Stimulated activated CD4-positive, alpha-beta T cell treated with anti-CD3 and anti-CD28 coated beads, TNF-alpha, amount 100 ng/mL, for 24 hours (primary cell): ENCODE data around the gene MAL.
"Not testable (repeated sequence)": the region's sequence is repeated elsewhere in the genome, so short reads cannot be mapped to it uniquely, and the experiment has no call there.

Experiments
- DNase-seq, 3 experiments: peaks; one replicate each; pipeline ENCODE4 v3.0.0-alpha.2; 2020; ENCODE audit warnings: low read depth in 3 of 3

The MAL gene

GRCh38 chr2:95032868-95033603, 7.5 kb downstream of the MAL start:
- DNase-seq: no peak

- DNase-seq: no peak
Measured at GRCh38 chr2:95034221-95034620, 8.7 kb downstream of the MAL start.

DNA sequence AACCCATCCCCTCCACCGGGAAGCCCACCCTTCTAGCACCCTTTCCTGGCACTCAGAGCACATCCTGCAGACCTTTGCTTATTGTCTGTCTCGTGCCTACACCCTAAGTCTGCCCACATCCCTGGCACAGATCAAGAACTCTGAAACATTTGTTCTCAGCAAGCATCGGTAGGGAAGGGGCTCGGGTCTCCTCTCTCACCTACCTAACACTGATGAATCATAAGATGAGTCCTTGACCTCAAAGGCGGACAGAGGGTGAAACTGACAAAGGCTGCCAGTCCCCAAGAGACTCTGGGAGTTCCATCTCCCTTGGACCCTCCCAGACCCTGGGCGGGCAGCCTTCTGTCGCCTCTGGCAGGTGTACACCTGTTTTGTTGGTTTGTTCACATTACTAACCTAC, 9.3 kb downstream of the MAL start:
- no peak for DNase-seq

DNA sequence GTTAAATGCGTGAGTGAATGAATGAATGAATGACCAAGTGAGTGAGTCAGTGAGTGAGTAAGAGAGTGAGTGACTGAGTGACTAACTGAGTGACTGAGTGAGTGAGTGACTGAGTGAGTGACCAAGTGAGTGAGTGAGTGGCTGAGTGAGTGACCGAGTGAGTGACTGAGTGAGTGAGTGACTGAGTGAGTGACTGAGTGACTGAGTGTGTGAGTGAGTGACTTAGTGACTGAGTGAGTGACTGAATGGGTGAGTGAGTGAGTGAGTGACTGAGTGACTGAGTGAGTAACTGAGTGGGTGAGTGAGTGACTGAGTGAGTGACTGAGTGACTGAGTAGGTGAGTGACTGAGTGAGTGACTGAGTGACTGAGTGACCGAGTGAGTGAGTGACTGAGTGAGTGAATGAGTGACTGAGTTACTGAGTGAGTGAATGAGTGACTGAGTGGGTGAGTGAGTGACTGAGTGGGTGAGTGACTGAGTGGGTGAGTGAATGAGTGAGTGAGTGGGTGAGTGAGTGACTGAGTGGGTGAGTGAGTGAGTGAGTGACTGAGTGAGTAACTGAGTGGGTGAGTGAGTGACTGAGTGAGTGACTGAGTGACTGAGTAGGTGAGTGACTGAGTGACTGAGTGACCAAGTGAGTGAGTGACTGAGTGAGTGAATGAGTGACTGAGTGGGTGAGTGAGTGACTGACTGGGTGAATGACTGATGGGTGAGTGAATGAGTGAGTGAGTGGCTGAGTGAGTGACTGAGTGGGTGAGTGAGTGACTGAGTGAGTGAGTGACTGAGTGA, 11.3 kb downstream of the MAL start:
- no peak for DNase-seq

GRCh38 chr2:95037384-95037839, 11.9 kb downstream of the MAL start:
- DNase-seq: no peak

DNA sequence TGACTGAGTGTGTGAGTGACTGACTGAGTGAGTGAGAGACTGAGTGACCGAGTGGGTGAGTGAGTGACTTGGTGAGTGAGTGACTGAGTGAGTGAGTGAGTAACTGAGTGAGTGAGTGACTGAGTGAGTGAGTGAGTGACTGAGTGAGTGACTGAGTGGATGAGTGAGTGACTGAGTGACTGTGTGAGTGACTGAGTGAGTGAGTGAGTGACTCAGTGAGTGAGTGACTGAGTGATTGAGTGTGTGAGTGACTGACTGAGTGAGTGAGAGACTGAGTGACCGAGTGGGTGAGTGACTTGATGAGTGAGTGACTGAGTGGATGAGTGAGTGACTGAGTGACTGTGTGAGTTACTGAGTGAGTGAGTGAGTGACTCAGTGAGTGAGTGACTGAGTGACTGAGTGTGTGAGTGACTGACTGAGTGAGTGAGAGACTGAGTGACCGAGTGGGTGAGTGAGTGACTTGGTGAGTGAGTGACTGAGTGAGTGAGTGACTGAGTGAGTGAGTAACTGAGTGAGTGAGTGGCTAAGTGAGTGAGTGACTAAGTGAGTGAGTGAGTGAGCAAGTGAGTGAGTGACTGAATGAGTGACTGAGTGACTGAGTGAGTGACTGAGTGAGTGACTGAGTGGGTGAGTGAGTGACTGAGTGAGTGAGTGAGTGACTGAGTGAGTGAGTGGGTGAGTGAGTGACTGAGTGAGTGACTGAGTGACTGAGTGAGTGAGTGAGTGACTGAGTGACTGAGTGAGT, 12.5 kb downstream of the MAL start:
- not testable (repeated sequence) for DNase-seq

GRCh38 chr2:95038635-95039298, 13.3 kb downstream of the MAL start:
- no peak for DNase-seq

- DNase-seq: no peak
Measured at GRCh38 chr2:95039363-95039762, 13.9 kb downstream of the MAL start.

GRCh38 chr2:95039978-95040377, 14.5 kb downstream of the MAL start:
- DNase-seq: no peak

- no peak for DNase-seq
Measured at GRCh38 chr2:95040426-95040825, 14.9 kb downstream of the MAL start.

DNA sequence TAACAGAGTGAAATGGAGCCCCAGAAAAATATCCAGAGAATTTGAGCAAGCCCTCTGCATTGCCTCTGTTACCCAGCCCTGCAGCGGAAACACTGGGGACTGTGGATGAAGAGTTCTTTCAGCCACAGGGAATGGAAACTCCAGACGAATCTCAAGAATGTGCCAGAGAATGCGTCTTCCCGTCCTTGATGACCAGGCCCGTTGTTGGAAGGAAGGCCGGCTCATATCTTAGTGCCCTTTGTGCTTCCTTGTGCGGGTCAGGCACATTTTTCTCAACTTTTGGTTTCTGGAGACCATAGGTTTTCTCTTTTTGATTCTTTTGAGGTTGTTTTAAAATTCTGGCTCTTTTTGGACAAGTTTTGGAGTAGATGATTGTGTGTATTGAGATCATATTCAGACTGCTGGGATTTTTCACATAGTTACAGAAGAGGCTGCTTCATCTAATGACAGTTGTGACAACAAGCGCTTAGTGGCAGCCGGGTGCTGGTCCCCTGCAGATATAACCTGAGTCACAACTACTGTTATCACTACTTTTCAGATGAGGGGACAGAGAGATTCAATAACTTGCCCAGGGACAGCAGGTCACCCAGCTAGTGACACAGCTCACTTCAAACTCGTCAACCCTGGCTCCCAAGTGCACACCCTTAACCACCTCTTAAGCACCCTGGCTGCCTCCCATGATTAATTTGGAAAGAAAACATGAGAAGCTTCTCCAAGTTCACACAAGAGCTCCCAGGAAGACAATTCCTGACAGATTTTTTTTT, 15.7 kb downstream of the MAL start:
- no peak for DNase-seq

GRCh38 chr2:95041824-95042442, 16.4 kb downstream of the MAL start:
- DNase-seq: no peak

DNA sequence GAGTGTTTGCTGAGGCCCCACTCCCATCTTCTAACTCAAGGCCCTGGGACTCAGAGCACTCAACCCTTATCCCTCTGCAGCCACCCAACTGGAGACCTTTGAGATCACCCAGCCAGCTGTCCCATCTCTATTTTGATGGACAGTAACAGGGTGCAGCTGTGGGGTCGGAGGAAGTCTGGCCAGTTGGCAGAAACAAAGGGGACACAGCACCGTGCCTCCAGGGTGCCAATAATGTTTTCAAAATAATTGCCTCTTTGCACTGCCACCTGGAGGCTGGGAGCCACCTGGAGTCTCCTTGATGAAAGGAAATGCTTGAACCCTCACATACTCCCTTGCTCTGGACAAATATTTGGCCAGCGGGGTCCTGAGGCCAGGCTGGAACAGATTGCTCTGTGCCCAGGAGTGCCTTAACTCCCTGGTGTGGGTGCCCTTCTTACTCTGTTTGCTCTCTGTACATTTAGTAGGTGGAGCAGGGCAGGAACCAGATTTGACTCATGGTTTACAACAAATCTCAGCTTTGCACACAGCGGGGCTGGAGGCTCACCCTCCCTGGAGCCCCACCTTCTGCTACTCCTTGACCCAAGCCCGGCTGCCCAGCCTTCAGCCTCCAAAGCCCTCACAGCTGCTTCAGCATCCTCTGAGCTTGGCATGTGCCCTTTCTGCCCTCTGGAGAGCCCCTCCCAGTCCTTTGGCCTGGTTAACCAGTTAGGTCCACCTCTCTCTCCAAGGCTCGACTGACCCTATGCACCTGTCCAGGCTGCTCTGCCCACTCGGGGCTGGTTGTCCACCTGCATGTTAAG, 17.2 kb downstream of the MAL start:
- no peak for DNase-seq

GRCh38 chr2:95043300-95044093, 18.0 kb downstream of the MAL start:
- DNase-seq: no peak

GRCh38 chr2:95044601-95045000, 19.1 kb downstream of the MAL start:
- no peak for DNase-seq

DNA sequence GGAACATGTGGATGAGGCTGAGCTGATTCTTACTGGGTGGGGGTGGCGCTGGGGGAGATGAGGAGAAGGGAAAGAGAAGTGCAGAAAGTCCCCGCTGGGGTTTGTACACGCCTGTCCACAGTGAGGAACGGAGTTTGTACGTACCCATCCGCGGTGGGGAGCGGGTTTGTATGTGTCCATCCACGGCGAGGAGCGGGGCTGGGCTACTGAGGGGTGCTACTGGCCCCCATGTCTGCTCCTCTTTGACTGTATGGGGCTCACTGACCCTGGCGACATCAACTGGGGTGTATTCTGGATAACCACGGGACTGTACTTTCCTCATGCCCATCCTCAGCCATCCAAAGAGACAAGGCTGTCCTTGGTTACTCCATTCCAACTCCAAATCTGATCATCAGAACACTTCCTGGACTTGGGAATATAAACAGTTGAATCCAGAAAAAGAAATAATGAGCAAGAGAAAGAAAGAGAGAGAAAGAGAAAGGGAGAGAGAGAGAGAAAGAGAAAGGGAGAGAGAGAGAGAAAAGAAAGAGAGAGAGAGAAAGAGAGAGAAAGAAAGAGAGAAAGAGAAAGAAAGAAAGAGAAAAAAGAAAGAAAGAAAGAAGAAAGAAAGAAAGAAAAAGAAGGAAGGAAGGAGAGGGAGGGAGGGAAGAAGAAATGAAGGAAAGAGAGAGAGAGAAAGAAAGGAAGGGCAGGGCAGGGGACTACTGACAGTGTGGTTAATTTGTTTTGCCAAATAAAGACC, 21.0 kb downstream of the MAL start:
- no peak for DNase-seq

- DNase-seq: no peak
Measured at GRCh38 chr2:95047629-95048510, 22.4 kb downstream of the MAL start.
